Erythroblast (primary cell): ENCODE measurements around the gene CER1.

ENCODE experiments used
- GATA1 ChIP-seq: IDR thresholded peaks from 2 replicates; pipeline ENCODE4 v1.6.1; 2011; ENCODE audit warnings: low read depth, mild to moderate bottlenecking, control low read depth, low read length, moderate library complexity
- POLR2A ChIP-seq: IDR thresholded peaks from 2 replicates; pipeline ENCODE4 v1.6.1; 2011; ENCODE audit warnings: mild to moderate bottlenecking, low read length

DNA sequence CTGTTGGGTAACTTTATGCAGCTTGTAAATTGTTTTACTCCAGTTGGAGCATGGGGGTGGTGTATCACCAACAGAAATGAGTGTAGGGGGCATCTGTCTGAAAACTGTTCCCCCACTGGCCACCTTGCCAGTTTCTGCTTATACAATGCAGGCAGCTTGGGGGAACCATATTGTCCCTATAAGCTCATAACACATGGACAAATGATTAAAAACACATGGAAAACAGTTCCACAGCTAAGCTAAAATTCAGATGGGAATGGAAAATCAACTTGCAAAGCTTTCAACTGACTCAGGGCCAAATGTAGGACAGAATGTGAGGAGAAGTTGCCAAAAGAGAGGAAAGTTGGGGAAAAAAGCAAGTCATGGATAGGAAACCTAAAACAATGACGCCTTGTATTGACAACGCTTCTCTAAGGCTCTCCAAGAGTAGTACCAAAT is 7.9 kb upstream of the CER1 start:
- no peak for TF ChIP-seq POLR2A
- no peak for TF ChIP-seq GATA1
